WTC11 (cell line): ENCODE results near the gene CCDC183.

ENCODE experiments used
- CREB1 ChIP-seq: sonication (generic); formaldehyde crosslinking; IDR thresholded peaks from 2 replicates; pipeline ENCODE4 v1.8.0; 2023; ENCODE audit warnings: mild to moderate bottlenecking, missing genetic modification reagents
- FOXP1 ChIP-seq: sonication (generic); formaldehyde crosslinking; IDR thresholded peaks from 2 replicates; pipeline ENCODE4 v1.8.0; 2022; ENCODE audit warnings: missing genetic modification reagents, mild to moderate bottlenecking, moderate library complexity, borderline replicate concordance
- JUN ChIP-seq: sonication (generic); formaldehyde crosslinking; IDR thresholded peaks from 2 replicates; pipeline ENCODE4 v1.8.0; 2023; ENCODE audit warnings: mild to moderate bottlenecking, missing genetic modification reagents
- NR1H2 ChIP-seq: sonication (generic); formaldehyde crosslinking; IDR thresholded peaks from 2 replicates; pipeline ENCODE4 v1.9.0; 2021; ENCODE audit warnings: mild to moderate bottlenecking, moderate library complexity, missing genetic modification reagents
- SP1 ChIP-seq: sonication (generic); formaldehyde crosslinking; conservative IDR thresholded peaks from 2 replicates; pipeline ENCODE4 v1.8.1; 2022; ENCODE audit warnings: missing genetic modification reagents
- TEAD4 ChIP-seq: sonication (generic); formaldehyde crosslinking; IDR thresholded peaks from 2 replicates; pipeline ENCODE4 v1.8.0; 2022; ENCODE audit warnings: mild to moderate bottlenecking, missing genetic modification reagents
- TP53 ChIP-seq: sonication (generic); formaldehyde crosslinking; IDR thresholded peaks from 2 replicates; pipeline ENCODE4 v1.8.1; 2023; ENCODE audit warnings: mild to moderate bottlenecking, missing genetic modification reagents
- TF ChIP-seq, protein P1 (sequence below): fragments of 200-600 bp; IDR thresholded peaks from 2 replicates; pipeline ENCODE4 v1.8.0; 2022; ENCODE audit warnings: antibody characterized with exemption
- TF ChIP-seq, protein P2 (sequence below): sonication (generic); formaldehyde crosslinking; IDR thresholded peaks from 2 replicates; pipeline ENCODE4 v1.8.1; 2023; ENCODE audit warnings: mild to moderate bottlenecking, missing genetic modification reagents, moderate library complexity
- TF ChIP-seq, protein P3 (sequence below): sonication (generic); formaldehyde crosslinking; IDR thresholded peaks from 2 replicates; pipeline ENCODE4 v1.8.0; 2022; ENCODE audit warnings: mild to moderate bottlenecking, missing genetic modification reagents
- TF ChIP-seq, protein P4 (sequence below): sonication (generic); formaldehyde crosslinking; IDR thresholded peaks from 2 replicates; pipeline ENCODE4 v1.8.0; 2022; ENCODE audit warnings: mild to moderate bottlenecking, missing genetic modification reagents
- TF ChIP-seq, protein P5 (sequence below): sonication (generic); formaldehyde crosslinking; IDR thresholded peaks from 2 replicates; pipeline ENCODE4 v1.8.0; 2022; ENCODE audit warnings: mild to moderate bottlenecking, missing genetic modification reagents
- TF ChIP-seq, protein P6 (sequence below): sonication (generic); formaldehyde crosslinking; IDR thresholded peaks from 2 replicates; pipeline ENCODE4 v1.8.1; 2023; ENCODE audit warnings: mild to moderate bottlenecking, missing genetic modification reagents, borderline replicate concordance
- TF ChIP-seq, protein P7 (sequence below): sonication (generic); formaldehyde crosslinking; IDR thresholded peaks from 2 replicates; pipeline ENCODE4 v1.8.0; 2022; ENCODE audit warnings: missing genetic modification reagents

DNA sequence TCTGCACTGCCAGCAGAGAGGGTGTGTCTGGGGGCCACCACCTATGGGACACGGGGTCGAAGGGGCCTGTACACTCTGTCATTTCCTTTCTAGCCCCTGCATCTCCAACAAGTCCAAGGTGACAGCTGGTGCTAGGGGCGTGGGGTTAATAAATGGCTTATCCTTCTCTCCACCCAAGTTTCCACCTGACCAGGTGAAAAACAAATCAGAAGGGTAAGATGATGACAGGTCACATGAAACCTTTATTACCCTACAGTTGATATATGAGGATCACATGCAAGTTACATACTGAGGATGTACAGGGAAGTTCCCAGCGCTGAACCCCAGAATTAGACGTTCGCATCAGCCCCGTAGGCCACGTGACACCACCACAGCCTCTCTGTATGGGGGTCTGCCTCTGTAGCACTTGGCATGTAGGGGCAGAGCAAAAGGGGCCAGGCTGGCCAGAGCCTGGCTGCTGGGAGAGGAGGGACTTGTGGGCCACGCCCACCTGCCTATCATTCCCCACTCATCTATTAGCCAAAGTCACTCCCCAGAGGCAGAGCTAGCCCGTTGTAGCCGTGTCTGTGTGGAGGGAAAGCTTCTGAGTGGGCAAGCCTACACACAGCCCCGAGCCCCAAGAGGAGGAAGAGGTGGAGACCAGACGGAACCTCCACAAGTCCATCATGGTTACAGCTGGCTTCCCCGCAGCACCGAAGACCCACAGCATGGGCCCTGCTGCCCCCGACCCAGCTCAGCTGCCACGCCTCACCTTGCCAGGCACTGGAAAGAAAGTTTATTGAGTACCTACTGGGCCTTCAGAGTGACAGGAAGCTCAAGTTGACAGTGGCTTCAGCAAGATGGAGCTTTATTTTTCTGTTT, 2.8 kb upstream of the CCDC183 start:
- TF ChIP-seq FOXP1 (CRISPR knock-in tag) = no peak
- TF ChIP-seq, protein P1, sequence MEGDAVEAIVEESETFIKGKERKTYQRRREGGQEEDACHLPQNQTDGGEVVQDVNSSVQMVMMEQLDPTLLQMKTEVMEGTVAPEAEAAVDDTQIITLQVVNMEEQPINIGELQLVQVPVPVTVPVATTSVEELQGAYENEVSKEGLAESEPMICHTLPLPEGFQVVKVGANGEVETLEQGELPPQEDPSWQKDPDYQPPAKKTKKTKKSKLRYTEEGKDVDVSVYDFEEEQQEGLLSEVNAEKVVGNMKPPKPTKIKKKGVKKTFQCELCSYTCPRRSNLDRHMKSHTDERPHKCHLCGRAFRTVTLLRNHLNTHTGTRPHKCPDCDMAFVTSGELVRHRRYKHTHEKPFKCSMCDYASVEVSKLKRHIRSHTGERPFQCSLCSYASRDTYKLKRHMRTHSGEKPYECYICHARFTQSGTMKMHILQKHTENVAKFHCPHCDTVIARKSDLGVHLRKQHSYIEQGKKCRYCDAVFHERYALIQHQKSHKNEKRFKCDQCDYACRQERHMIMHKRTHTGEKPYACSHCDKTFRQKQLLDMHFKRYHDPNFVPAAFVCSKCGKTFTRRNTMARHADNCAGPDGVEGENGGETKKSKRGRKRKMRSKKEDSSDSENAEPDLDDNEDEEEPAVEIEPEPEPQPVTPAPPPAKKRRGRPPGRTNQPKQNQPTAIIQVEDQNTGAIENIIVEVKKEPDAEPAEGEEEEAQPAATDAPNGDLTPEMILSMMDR = no peak
- no peak for TF ChIP-seq SP1 (CRISPR knock-in tag)
- TF ChIP-seq, protein P2, sequence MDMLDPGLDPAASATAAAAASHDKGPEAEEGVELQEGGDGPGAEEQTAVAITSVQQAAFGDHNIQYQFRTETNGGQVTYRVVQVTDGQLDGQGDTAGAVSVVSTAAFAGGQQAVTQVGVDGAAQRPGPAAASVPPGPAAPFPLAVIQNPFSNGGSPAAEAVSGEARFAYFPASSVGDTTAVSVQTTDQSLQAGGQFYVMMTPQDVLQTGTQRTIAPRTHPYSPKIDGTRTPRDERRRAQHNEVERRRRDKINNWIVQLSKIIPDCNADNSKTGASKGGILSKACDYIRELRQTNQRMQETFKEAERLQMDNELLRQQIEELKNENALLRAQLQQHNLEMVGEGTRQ = no peak
- TF ChIP-seq TEAD4 (CRISPR knock-in tag) = no peak
- TF ChIP-seq, protein P3, sequence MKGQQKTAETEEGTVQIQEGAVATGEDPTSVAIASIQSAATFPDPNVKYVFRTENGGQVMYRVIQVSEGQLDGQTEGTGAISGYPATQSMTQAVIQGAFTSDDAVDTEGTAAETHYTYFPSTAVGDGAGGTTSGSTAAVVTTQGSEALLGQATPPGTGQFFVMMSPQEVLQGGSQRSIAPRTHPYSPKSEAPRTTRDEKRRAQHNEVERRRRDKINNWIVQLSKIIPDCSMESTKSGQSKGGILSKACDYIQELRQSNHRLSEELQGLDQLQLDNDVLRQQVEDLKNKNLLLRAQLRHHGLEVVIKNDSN (CRISPR knock-in tag) = no peak
- no peak for TF ChIP-seq TP53 (CRISPR knock-in tag)
- TF ChIP-seq JUN = no peak
- TF ChIP-seq, protein P4, sequence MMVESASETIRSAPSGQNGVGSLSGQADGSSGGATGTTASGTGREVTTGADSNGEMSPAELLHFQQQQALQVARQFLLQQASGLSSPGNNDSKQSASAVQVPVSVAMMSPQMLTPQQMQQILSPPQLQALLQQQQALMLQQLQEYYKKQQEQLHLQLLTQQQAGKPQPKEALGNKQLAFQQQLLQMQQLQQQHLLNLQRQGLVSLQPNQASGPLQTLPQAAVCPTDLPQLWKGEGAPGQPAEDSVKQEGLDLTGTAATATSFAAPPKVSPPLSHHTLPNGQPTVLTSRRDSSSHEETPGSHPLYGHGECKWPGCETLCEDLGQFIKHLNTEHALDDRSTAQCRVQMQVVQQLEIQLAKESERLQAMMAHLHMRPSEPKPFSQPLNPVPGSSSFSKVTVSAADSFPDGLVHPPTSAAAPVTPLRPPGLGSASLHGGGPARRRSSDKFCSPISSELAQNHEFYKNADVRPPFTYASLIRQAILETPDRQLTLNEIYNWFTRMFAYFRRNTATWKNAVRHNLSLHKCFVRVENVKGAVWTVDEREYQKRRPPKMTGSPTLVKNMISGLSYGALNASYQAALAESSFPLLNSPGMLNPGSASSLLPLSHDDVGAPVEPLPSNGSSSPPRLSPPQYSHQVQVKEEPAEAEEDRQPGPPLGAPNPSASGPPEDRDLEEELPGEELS (CRISPR knock-in tag) = no peak
- TF ChIP-seq, protein P5, sequence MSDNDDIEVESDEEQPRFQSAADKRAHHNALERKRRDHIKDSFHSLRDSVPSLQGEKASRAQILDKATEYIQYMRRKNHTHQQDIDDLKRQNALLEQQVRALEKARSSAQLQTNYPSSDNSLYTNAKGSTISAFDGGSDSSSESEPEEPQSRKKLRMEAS (CRISPR knock-in tag) = no peak
- TF ChIP-seq, protein P6, sequence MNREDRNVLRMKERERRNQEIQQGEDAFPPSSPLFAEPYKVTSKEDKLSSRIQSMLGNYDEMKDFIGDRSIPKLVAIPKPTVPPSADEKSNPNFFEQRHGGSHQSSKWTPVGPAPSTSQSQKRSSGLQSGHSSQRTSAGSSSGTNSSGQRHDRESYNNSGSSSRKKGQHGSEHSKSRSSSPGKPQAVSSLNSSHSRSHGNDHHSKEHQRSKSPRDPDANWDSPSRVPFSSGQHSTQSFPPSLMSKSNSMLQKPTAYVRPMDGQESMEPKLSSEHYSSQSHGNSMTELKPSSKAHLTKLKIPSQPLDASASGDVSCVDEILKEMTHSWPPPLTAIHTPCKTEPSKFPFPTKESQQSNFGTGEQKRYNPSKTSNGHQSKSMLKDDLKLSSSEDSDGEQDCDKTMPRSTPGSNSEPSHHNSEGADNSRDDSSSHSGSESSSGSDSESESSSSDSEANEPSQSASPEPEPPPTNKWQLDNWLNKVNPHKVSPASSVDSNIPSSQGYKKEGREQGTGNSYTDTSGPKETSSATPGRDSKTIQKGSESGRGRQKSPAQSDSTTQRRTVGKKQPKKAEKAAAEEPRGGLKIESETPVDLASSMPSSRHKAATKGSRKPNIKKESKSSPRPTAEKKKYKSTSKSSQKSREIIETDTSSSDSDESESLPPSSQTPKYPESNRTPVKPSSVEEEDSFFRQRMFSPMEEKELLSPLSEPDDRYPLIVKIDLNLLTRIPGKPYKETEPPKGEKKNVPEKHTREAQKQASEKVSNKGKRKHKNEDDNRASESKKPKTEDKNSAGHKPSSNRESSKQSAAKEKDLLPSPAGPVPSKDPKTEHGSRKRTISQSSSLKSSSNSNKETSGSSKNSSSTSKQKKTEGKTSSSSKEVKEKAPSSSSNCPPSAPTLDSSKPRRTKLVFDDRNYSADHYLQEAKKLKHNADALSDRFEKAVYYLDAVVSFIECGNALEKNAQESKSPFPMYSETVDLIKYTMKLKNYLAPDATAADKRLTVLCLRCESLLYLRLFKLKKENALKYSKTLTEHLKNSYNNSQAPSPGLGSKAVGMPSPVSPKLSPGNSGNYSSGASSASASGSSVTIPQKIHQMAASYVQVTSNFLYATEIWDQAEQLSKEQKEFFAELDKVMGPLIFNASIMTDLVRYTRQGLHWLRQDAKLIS (CRISPR knock-in tag) = no peak
- TF ChIP-seq NR1H2 (CRISPR knock-in tag) = no peak
- TF ChIP-seq CREB1 (CRISPR knock-in tag) = no peak
- TF ChIP-seq, protein P7, sequence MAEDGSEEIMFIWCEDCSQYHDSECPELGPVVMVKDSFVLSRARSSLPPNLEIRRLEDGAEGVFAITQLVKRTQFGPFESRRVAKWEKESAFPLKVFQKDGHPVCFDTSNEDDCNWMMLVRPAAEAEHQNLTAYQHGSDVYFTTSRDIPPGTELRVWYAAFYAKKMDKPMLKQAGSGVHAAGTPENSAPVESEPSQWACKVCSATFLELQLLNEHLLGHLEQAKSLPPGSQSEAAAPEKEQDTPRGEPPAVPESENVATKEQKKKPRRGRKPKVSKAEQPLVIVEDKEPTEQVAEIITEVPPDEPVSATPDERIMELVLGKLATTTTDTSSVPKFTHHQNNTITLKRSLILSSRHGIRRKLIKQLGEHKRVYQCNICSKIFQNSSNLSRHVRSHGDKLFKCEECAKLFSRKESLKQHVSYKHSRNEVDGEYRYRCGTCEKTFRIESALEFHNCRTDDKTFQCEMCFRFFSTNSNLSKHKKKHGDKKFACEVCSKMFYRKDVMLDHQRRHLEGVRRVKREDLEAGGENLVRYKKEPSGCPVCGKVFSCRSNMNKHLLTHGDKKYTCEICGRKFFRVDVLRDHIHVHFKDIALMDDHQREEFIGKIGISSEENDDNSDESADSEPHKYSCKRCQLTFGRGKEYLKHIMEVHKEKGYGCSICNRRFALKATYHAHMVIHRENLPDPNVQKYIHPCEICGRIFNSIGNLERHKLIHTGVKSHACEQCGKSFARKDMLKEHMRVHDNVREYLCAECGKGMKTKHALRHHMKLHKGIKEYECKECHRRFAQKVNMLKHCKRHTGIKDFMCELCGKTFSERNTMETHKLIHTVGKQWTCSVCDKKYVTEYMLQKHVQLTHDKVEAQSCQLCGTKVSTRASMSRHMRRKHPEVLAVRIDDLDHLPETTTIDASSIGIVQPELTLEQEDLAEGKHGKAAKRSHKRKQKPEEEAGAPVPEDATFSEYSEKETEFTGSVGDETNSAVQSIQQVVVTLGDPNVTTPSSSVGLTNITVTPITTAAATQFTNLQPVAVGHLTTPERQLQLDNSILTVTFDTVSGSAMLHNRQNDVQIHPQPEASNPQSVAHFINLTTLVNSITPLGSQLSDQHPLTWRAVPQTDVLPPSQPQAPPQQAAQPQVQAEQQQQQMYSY (CRISPR knock-in tag) = no peak
